H1 (cell line): ENCODE measurements around the gene SZT2. TPM values are rescaled to one million over a fixed set of nuclear protein-coding genes. Genes with fewer than 3 reads are reported as not detected.

Experiments used
- CTCF ChIA-PET: fragments of 300-600 bp; sonication (Branson Sonifier 250); formaldehyde crosslinking; loops from one replicate; lab custom pipeline; 2021; ENCODE audit not compliant: partially characterized antibody; lab: Charles Lee
- POLR2A ChIA-PET: fragments of 300-600 bp; sonication (Branson Sonifier 250); formaldehyde crosslinking; loops from one replicate; lab custom pipeline; 2021; ENCODE audit warnings: inconsistent platforms; ENCODE audit not compliant: partially characterized antibody; lab: Charles Lee
- DNase-seq, 2 experiments: peaks; one replicate each; pipeline versions ENCODE4 v3.0.0 to v3.0.0-alpha.2; 2010 to 2022; ENCODE audit warnings: low spot score in 2 of 2, low read depth in 1 of 2, mixed read lengths in 1 of 2
- FAIRE-seq: peaks from 2 replicates; lab custom pipeline; 2011; peaks lifted over from hg19 to GRCh38; lab: Jason Lieb, UNC
- H2AFZ ChIP-seq: 2 replicates; pipeline ENCODE4 v1.8.1; 2012; ENCODE audit warnings: low read length, inconsistent platforms
- H2AK5ac ChIP-seq: 2 replicates; pipeline ENCODE4 v1.6.1; 2013; ENCODE audit warnings: low read depth, low read length
- H2BK120ac ChIP-seq: replicated peaks from 2 replicates; pipeline ENCODE3; 2013; ENCODE audit warnings: low read depth, low read length, inconsistent platforms
- H2BK12ac ChIP-seq: 2 replicates; pipeline ENCODE4 v1.6.1; 2013; ENCODE audit warnings: low read depth, low read length
- H2BK15ac ChIP-seq: 2 replicates; pipeline ENCODE4 v1.6.1; 2013; ENCODE audit warnings: low read length
- H2BK20ac ChIP-seq: 2 replicates; pipeline ENCODE4 v1.6.1; 2013; ENCODE audit warnings: low read length
- H2BK5ac ChIP-seq: 2 replicates; pipeline ENCODE4 v1.6.1; 2013; ENCODE audit warnings: low read depth, low read length
- H3K14ac ChIP-seq: 2 replicates; pipeline ENCODE4 v1.6.1; 2013; ENCODE audit warnings: inconsistent platforms; ENCODE audit not compliant: insufficient read length
- H3K18ac ChIP-seq: 2 replicates; pipeline ENCODE4 v1.6.1; 2013; ENCODE audit warnings: low read length; ENCODE audit errors: extremely low read depth
- H3K23ac ChIP-seq: 2 replicates; pipeline ENCODE4 v1.6.1; 2013; ENCODE audit warnings: inconsistent platforms; ENCODE audit not compliant: insufficient read length
- H3K23me2 ChIP-seq: 2 replicates; pipeline ENCODE4 v1.6.1; 2013; ENCODE audit warnings: low read depth, low read length
- H3K27ac ChIP-seq: 2 replicates; pipeline ENCODE4 v1.6.1; 2011; ENCODE audit warnings: low read depth, low read length, inconsistent platforms
- H3K27me3 ChIP-seq, 4 experiments: replicated peaks in 1 of 4; 1 replicate in 1 of 4; 2 replicates in 3 of 4; pipeline versions ENCODE4 v1.6.1 to v1.8.1; 2011 to 2013; ENCODE audit warnings: low read length in 3 of 4, mild to moderate bottlenecking in 3 of 4, inconsistent platforms in 2 of 4, mixed read lengths in 2 of 4, moderate library complexity in 1 of 4; ENCODE audit not compliant: control insufficient read depth in 3 of 4, insufficient read depth in 3 of 4; ENCODE audit errors: extremely low read depth in 1 of 4
- H3K36me3 ChIP-seq, 4 experiments: 2 replicates each; pipeline versions ENCODE4 v1.6.1 to v1.8.1; 2011 to 2013; ENCODE audit warnings: mild to moderate bottlenecking in 4 of 4, low read length in 3 of 4, moderate library complexity in 2 of 4, control low read depth in 1 of 4, inconsistent platforms in 1 of 4; ENCODE audit not compliant: insufficient read depth in 4 of 4, control insufficient read depth in 2 of 4
- H3K4ac ChIP-seq: replicated peaks from 2 replicates; pipeline ENCODE3; 2013; ENCODE audit warnings: low read length, low read depth, mixed read lengths, inconsistent platforms; ENCODE audit not compliant: insufficient read length
- H3K4me1 ChIP-seq, 4 experiments: replicated peaks in 1 of 4; 1 replicate in 1 of 4; 2 replicates in 3 of 4; pipeline versions ENCODE4 v1.6.1 to v1.8.1; 2011 to 2013; ENCODE audit warnings: low read length in 3 of 4, inconsistent platforms in 2 of 4, mixed read lengths in 1 of 4; ENCODE audit not compliant: insufficient read depth in 4 of 4, control insufficient read depth in 3 of 4
- H3K4me2 ChIP-seq, 2 experiments: 2 replicates each; pipeline versions ENCODE4 v1.6.1 to v1.8.1; 2011 to 2013; ENCODE audit warnings: low read depth in 2 of 2, low read length in 2 of 2, control low read depth in 1 of 2, inconsistent platforms in 1 of 2, mild to moderate bottlenecking in 1 of 2; ENCODE audit not compliant: insufficient read depth in 1 of 2
- H3K4me3 ChIP-seq, 4 experiments: fragments of 200-600, 300-600 bp in 1 of 4; sonication (generic), shearing (Covaris generic), sonication (Bioruptor Twin) in 1 of 4; 2 replicates each; pipeline versions ENCODE4 v1.5.1 to v1.8.1; 2011 to 2016; ENCODE audit warnings: low read length in 4 of 4, low read depth in 3 of 4, control low read depth in 2 of 4, inconsistent platforms in 2 of 4, mild to moderate bottlenecking in 2 of 4, mixed read lengths in 1 of 4, moderate library complexity in 1 of 4; ENCODE audit not compliant: insufficient read depth in 2 of 4; ENCODE audit errors: extremely low read depth in 1 of 4
- H3K56ac ChIP-seq: replicated peaks from 2 replicates; pipeline ENCODE3; 2013; ENCODE audit warnings: low read depth, mild to moderate bottlenecking, mixed read lengths, low read length, inconsistent platforms; ENCODE audit not compliant: insufficient read length
- H3K79me1 ChIP-seq: 2 replicates; pipeline ENCODE4 v1.6.1; 2013; ENCODE audit warnings: low read depth, low read length, control low read depth
- H3K79me2 ChIP-seq, 2 experiments: 2 replicates each; pipeline versions ENCODE4 v1.6.1 to v1.8.1; 2012 to 2013; ENCODE audit warnings: low read length in 2 of 2, mild to moderate bottlenecking in 2 of 2, inconsistent platforms in 1 of 2; ENCODE audit not compliant: insufficient read depth in 2 of 2, control insufficient read depth in 1 of 2
- H3K9ac ChIP-seq, 4 experiments: replicated peaks in 1 of 4; 1 replicate in 1 of 4; 2 replicates in 3 of 4; pipeline versions ENCODE4 v1.6.1 to v1.8.1; 2011 to 2013; ENCODE audit warnings: low read depth in 3 of 4, low read length in 3 of 4, control low read depth in 2 of 4, mild to moderate bottlenecking in 2 of 4, moderate library complexity in 2 of 4, inconsistent platforms in 1 of 4; ENCODE audit errors: extremely low read depth in 1 of 4
- H3K9me3 ChIP-seq, 2 experiments: 2 replicates each; pipeline versions ENCODE4 v1.6.1 to v1.8.1; 2012 to 2013; ENCODE audit warnings: mild to moderate bottlenecking in 2 of 2, moderate library complexity in 2 of 2, control low read depth in 1 of 2, inconsistent platforms in 1 of 2, low read depth in 1 of 2, low read length in 1 of 2, mixed read lengths in 1 of 2; ENCODE audit not compliant: insufficient read depth in 2 of 2
- H4K20me1 ChIP-seq, 2 experiments: replicated peaks in 1 of 2; 2 replicates each; pipeline versions ENCODE3 to v1.8.1; 2011 to 2013; ENCODE audit warnings: inconsistent platforms in 2 of 2, low read length in 2 of 2, mild to moderate bottlenecking in 1 of 2; ENCODE audit not compliant: insufficient read depth in 2 of 2, control insufficient read depth in 1 of 2
- H4K5ac ChIP-seq: 2 replicates; pipeline ENCODE4 v1.6.1; 2013; ENCODE audit warnings: low read length, low read depth, mixed read lengths, inconsistent platforms; ENCODE audit not compliant: insufficient read length
- H4K8ac ChIP-seq: 2 replicates; pipeline ENCODE4 v1.8.0; 2013; ENCODE audit warnings: mild to moderate bottlenecking, moderate library complexity, low read length, inconsistent platforms; ENCODE audit not compliant: insufficient read depth; ENCODE audit errors: extremely low read depth
- H4K91ac ChIP-seq: replicated peaks from 2 replicates; pipeline ENCODE3; 2013; ENCODE audit warnings: low read length, mixed read lengths, inconsistent platforms; ENCODE audit not compliant: insufficient read length
- BACH1 ChIP-seq: IDR thresholded peaks from 2 replicates; pipeline ENCODE4 v1.6.1; 2012; ENCODE audit warnings: low read length, improper control_type of control experiment
- EZH2 ChIP-seq: fragments of 200-600 bp; sonication (generic); IDR thresholded peaks from 2 replicates; pipeline ENCODE4 v1.7.1; 2012; ENCODE audit warnings: low read depth, mild to moderate bottlenecking, moderate library complexity, low read length, inconsistent platforms; ENCODE audit not compliant: severe bottlenecking
- JUN ChIP-seq: IDR thresholded peaks from 2 replicates; pipeline ENCODE4 v1.6.1; 2011; ENCODE audit warnings: low read depth, mild to moderate bottlenecking, improper control_type of control experiment, low read length
- SAP30 ChIP-seq: fragments of 300-600 bp; sonication (generic); IDR thresholded peaks from 2 replicates; pipeline ENCODE4 v1.7.1; 2012; ENCODE audit warnings: low read length, moderate library complexity, mild to moderate bottlenecking, inconsistent platforms; ENCODE audit not compliant: insufficient read depth, insufficient replicate concordance
- SIX5 ChIP-seq: IDR thresholded peaks from 2 replicates; pipeline ENCODE4 v1.6.1; 2011; ENCODE audit warnings: mild to moderate bottlenecking, low read depth, low read length
- SP4 ChIP-seq: IDR thresholded peaks from 2 replicates; pipeline ENCODE4 v1.6.1; 2012; ENCODE audit warnings: low read length, inconsistent platforms
- TEAD4 ChIP-seq: IDR thresholded peaks from 2 replicates; pipeline ENCODE4 v1.6.1; 2012; ENCODE audit warnings: low read depth, low read length, inconsistent platforms, mixed read lengths
- ZNF274 ChIP-seq: IDR thresholded peaks from 2 replicates; pipeline ENCODE4 v1.7.0; 2012; ENCODE audit warnings: low read length, borderline replicate concordance; ENCODE audit errors: extremely low read depth
- WGBS, 2 experiments: shearing (Covaris generic) in 1 of 2; methylation state at CpG; one replicate each; pipeline versions ENCODE4 v1.1.6 to v1.1.7; 2013 to 2015; ENCODE audit warnings: low lambda C conversion rate in 2 of 2, mixed read lengths in 2 of 2, inconsistent platforms in 1 of 2, low coverage in 1 of 2, missing lambda C conversion rate in 1 of 2; ENCODE audit not compliant: insufficient replicate concordance in 2 of 2, insufficient coverage in 1 of 2, insufficient read length in 1 of 2; ENCODE audit errors: extremely low coverage in 1 of 2, missing lambda C conversion rate in 1 of 2; 5-methylcytosine and 5-hydroxymethylcytosine counted together
- polyA plus RNA-seq, 7 experiments: library from polyadenylated mRNA; depleted of rRNA in 3 of 7; stranded (reverse) in 5 of 7; unstranded in 2 of 7; fragments of >200 nt in 5 of 7; fragments of 200-250 nt in 2 of 7; gene quantifications; 1 replicate in 5 of 7; 2 replicates in 1 of 7; 4 replicates in 1 of 7; pipeline versions ENCODE4 v1.2.1 to v1.2.3, GENCODE V29; 2011 to 2013; ENCODE audit warnings: missing spikeins in 2 of 7, mixed read lengths in 2 of 7
- total RNA-seq: library from RNA; stranded (reverse); fragmentation: NEBNext Ultra II Directional; extraction: Animal tissue kit (Norgen Biotek cat#: 25700); gene quantifications from 2 replicates; pipeline ENCODE4 v1.2.1, GENCODE V29; 2021

The SZT2 gene
- total and polyA plus RNA-seq, 2 of the 8 experiments (the other 6 are each of a cell fraction or from before 2014, with no cell fraction given), result 4.7 to 12.9 TPM

GRCh38 chr1:43425045-43425444 lies 35.3 kb downstream of the SZT2 start:
- FAIRE-seq (no peak), DNase-seq (no peak)
- CTCF ChIA-PET, result interaction anchor here (1.1 to 3.8 kb wide), 4 partner anchors 10 to 198 kb away, joined by 3 to 16 read pairs (median 4); no protein-coding TSS in a partner anchor
- H3K4me2 ChIP-seq, result no peak overlapping the region
- peaks cover 5 to 45% (median 30%) of the 10 kb centered on the region in 4 experiments; a peak in 6 of 8 replicates for H3K36me3 ChIP-seq
- no peak overlapping the region for H3K4ac ChIP-seq
- peaks cover 0 to 8% (median 5%) of the 10 kb centered on the region in 4 experiments; a peak in 6 of 7 replicates for H3K4me1 ChIP-seq
- H3K14ac ChIP-seq, result no peak overlapping the region
- H3K79me1 ChIP-seq, result no peaks in the 10 kb centered on the region
- POLR2A ChIA-PET, result interaction anchor here (0.8 to 1.2 kb wide), 6 partner anchors 8 to 238 kb away, joined by 3 to 6 read pairs (median 4); partner anchors contain the start of gene HYI
- H3K56ac ChIP-seq, result no peak overlapping the region
- no peak overlapping the region for H4K5ac ChIP-seq
- H2BK12ac ChIP-seq, result no peak overlapping the region
- no peak overlapping the region for H4K8ac ChIP-seq
- H3K23me2 ChIP-seq, result peaks cover 2% of the 10 kb centered on the region; the same call in 1 of the 2 replicates
- no peak overlapping the region for H3K9ac ChIP-seq
- H2BK120ac ChIP-seq, result no peak overlapping the region
- 82% methylated on average over 4 of the region's 4 CpGs; no CpG with 5 or more reads in 1 of the 2 experiments for WGBS, 2 experiments
- H2BK15ac ChIP-seq, result no peak overlapping the region
- no peaks in the 10 kb centered on the region for H3K27me3 ChIP-seq
- H2BK20ac ChIP-seq, result no peak overlapping the region
- no peaks in the 10 kb centered on the region for H3K9me3 ChIP-seq
- H4K20me1 ChIP-seq, result peaks cover 0 to 2% of the 10 kb centered on the region in 2 experiments
- H3K79me2 ChIP-seq, result no peaks in the 10 kb centered on the region
- no peak overlapping the region for H2AK5ac ChIP-seq
- H3K23ac ChIP-seq, result no peak overlapping the region
- H3K27ac ChIP-seq, result no peak overlapping the region
- H3K4me3 ChIP-seq, result no peak overlapping the region
- H2AFZ ChIP-seq, result no peak overlapping the region
- H2BK5ac ChIP-seq, result no peak overlapping the region
- no peak overlapping the region for H3K18ac ChIP-seq
- H4K91ac ChIP-seq, result no peak overlapping the region
- TF ChIP-seq ZNF274 (no peak), BACH1 (no peak), EZH2 (no peak), TEAD4 (no peak), SIX5 (no peak), SAP30 (no peak), SP4 (no peak), JUN (no peak)
